Sigmoid colon (tissue), 4 donors: ENCODE data around the gene SLC7A6OS.

ENCODE experiments used
- CTCF ChIP-seq, 4 experiments: fragments of 450-650 bp in 3 of 4; fragments of 200-600 bp in 1 of 4; IDR thresholded peaks; one replicate each; pipeline ENCODE4 v1.5.1; 2016 to 2019; ENCODE audit warnings: antibody characterized with exemption in 4 of 4, mild to moderate bottlenecking in 3 of 4, moderate library complexity in 2 of 4
- EP300 ChIP-seq, 4 donors: sonication (generic); formaldehyde crosslinking; IDR thresholded peaks; one replicate each; pipeline ENCODE4 v1.6.1; 2017; ENCODE audit warnings: antibody characterized with exemption in 4 of 4

GRCh38 chr16:68306633-68307032, 4.1 kb downstream of the SLC7A6OS start:
- TF ChIP-seq CTCF (IDR thresholded peaks at IDR 0.05) (no peak), EP300 (IDR thresholded peaks at IDR 0.05) (no peak)
